NCI-H187 (cell line): ENCODE results near the gene ATF3.
"Not testable (repeated sequence)": the region's sequence is repeated elsewhere in the genome, so short reads cannot be mapped to it uniquely, and the experiment has no call there.

Source experiments
- DNase-seq, 2 experiments: peaks; one replicate each; lab custom pipeline; 2025; lab: John Stamatoyannopoulos, UW

The ATF3 gene

GRCh38 chr1:212651521-212651920, 43.0 kb downstream of the ATF3 start:
- no peak for DNase-seq

GRCh38 chr1:212651977-212652376, 43.4 kb downstream of the ATF3 start:
- no peak for DNase-seq

- DNase-seq, result no peak
These were observed 44.0 kb downstream of the ATF3 start for GRCh38 chr1:212652609-212653008.

DNA sequence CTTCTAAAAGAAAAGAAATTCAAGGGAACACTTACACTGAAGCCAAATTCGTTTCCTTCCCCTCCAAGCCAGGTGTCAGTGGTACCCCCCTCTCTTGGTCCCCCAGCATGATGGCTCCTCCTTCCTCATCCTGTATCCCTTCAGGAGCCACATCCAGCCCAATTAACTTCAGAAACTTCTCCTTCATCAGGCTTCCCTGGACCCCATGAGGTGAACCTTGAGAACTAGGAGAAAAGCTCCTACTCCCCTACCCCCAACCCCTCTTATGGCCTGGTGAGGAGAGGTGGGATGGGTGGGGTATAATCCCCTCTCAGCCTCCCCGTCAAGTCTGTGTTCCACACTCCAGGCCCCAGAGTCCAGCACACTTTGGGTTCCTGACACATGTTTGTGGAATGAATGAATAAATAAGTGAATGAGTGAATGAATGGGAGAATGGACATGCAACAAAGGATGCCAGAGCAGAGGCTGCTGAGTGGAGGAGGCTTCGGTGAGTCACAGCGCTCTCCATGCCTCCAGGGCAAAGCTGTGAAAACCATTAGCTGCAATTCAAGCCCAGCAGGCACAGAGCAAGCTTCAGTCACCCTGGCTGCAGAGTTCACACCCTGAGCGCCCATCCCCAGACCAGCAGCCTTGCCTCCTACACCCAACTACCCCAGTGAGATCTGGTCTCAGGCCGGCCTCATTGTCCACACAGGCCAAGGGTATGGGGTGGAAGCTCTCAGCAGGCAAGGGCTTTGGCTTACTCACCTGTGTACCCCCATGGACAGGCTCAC, 47.3 kb downstream of the ATF3 start:
- DNase-seq, result no peak

- no peak for DNase-seq
These were observed 48.2 kb downstream of the ATF3 start for GRCh38 chr1:212656730-212657129.

- DNase-seq, result not testable (repeated sequence)
These were observed 49.7 kb downstream of the ATF3 start for GRCh38 chr1:212658250-212658649.

- DNase-seq, result no peak
These were observed 56.0 kb downstream of the ATF3 start for GRCh38 chr1:212664409-212665199.

- peak; percentile 4 to 21 for DNase-seq
These were observed 56.9 kb downstream of the ATF3 start for GRCh38 chr1:212665241-212666115.

DNA sequence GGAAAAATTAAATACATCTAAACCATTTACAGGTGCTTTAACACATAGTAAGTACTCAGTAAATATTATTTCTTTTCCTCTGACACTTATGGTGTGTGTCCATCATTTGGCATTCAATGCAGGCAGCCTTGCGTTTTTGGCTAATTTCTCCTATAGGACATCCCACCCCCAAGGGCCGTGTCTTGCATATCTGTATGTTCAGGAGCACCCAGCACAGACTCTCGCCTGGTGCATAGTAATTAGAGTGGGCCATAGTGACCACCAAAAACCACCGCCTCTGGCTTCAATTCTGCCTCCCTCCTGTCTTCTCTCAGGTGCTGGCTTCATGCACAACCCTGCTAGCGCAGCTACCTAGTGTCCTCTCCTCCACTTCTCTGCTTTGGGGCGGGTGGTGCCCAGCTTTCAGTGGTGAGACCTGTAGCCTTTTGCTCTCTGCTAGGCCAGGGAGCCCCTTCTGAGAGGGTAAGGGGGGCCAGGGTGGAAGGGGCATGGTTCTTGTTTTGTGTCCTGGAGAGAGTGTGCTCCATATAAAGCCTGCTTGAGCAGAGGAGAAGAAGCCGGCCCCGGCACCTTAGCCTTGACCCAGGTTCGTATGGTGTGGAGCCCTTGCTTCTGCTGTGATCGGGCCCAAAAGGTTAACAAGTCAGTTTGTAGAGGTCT, 57.7 kb downstream of the ATF3 start:
- no peak for DNase-seq

GRCh38 chr1:212667223-212668139, 58.9 kb downstream of the ATF3 start:
- DNase-seq, result no peak

- no peak for DNase-seq
These were observed 59.9 kb downstream of the ATF3 start for GRCh38 chr1:212668477-212668876.

- DNase-seq, result no peak
These were observed 60.5 kb downstream of the ATF3 start for GRCh38 chr1:212669102-212669501.

DNA sequence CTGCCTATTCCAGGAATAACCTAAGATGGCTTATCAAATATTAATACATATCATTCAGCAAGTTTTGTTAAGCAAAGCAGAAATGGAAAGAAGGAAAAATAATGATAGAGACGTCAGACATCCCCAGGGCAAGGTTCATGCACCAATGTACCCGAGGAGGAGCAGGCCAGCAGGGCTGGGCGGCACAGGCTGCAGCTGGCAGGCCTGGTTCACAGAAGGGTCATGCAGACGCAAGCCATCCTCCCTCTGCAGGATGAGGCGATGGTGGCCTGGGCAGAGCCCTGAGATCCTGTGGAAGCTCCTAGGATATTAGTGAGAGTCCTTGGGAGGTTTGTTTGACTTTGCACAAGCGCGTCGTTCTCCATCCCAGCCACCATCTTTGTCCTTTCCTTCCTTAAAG, 61.0 kb downstream of the ATF3 start:
- DNase-seq, result no peak

DNA sequence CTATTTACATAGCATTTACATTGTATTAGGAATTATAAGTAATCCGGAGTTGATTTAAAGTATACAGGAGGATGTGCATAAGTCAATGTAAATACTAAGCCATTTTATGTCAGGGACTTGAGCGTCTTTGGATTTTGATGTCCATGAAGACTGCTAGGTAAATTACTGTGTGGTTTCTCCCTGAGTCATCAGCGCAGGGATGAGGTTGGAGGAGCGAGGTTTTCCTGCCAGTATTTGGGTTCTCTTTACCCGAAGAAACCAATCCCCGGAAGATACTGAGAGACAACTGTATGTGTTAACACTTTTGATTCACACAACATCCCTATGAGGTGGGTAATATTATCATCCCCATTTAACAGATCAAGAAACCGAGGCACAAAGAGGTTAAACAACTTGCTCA, 61.7 kb downstream of the ATF3 start:
- no peak for DNase-seq
